HG03064 (cell line): ENCODE results near the gene IL1RAPL2.

Experiments used
- ATAC-seq: cut with Tn5 transposase; IDR thresholded peaks from one replicate; pipeline ENCODE4 v1.9.1; 2021; ENCODE audit warnings: low read depth; ENCODE audit not compliant: unreplicated experiment

Gene IL1RAPL2

GRCh38 chrX:105126201-105126600 is 560.2 kb downstream of the IL1RAPL2 start:
- ATAC-seq = no peak

- ATAC-seq = no peak
These were observed 568.3 kb downstream of the IL1RAPL2 start for GRCh38 chrX:105134273-105134672.

GRCh38 chrX:105136786-105137185 is 570.8 kb downstream of the IL1RAPL2 start:
- ATAC-seq = no peak

GRCh38 chrX:105150036-105150435 is 584.0 kb downstream of the IL1RAPL2 start:
- ATAC-seq = no peak

GRCh38 chrX:105150557-105150956 is 584.6 kb downstream of the IL1RAPL2 start:
- no peak for ATAC-seq

- no peak for ATAC-seq
These were observed 601.2 kb downstream of the IL1RAPL2 start for GRCh38 chrX:105167233-105167632.

- no peak for ATAC-seq
These were observed 602.6 kb downstream of the IL1RAPL2 start for GRCh38 chrX:105168577-105168976.

GRCh38 chrX:105173071-105173470 is 607.1 kb downstream of the IL1RAPL2 start:
- ATAC-seq = no peak

GRCh38 chrX:105179644-105180043 is 613.6 kb downstream of the IL1RAPL2 start:
- ATAC-seq = no peak

- ATAC-seq = no peak
These were observed 623.1 kb downstream of the IL1RAPL2 start for GRCh38 chrX:105189093-105189492.

GRCh38 chrX:105190252-105190853 is 624.4 kb downstream of the IL1RAPL2 start:
- no peak for ATAC-seq

GRCh38 chrX:105191878-105192277 is 625.9 kb downstream of the IL1RAPL2 start:
- no peak for ATAC-seq

- ATAC-seq = no peak
These were observed 643.4 kb downstream of the IL1RAPL2 start for GRCh38 chrX:105209406-105209805.

GRCh38 chrX:105210258-105210657 is 644.3 kb downstream of the IL1RAPL2 start:
- ATAC-seq = no peak

GRCh38 chrX:105211066-105211575 is 645.1 kb downstream of the IL1RAPL2 start:
- ATAC-seq = no peak

GRCh38 chrX:105219454-105220401 is 653.7 kb downstream of the IL1RAPL2 start:
- no peak for ATAC-seq

GRCh38 chrX:105220636-105221035 is 654.6 kb downstream of the IL1RAPL2 start, which contains the start of gene TEX13A:
Gene TEX13A (minus strand): TSS chrX:105220694. CDS start chrX:105220397, 297 bp downstream.
- no peak for ATAC-seq

- no peak for ATAC-seq
These were observed 655.4 kb downstream of the IL1RAPL2 start for GRCh38 chrX:105221374-105221773.

GRCh38 chrX:105226499-105226898 is 660.5 kb downstream of the IL1RAPL2 start:
- ATAC-seq = no peak

- ATAC-seq = no peak
These were observed 662.6 kb downstream of the IL1RAPL2 start for GRCh38 chrX:105228602-105229001.

GRCh38 chrX:105229146-105229545 is 663.1 kb downstream of the IL1RAPL2 start:
- no peak for ATAC-seq
